ENCODE measurements around the gene ERG28.
"Not testable (repeated sequence)": the region's sequence is repeated elsewhere in the genome, so short reads cannot be mapped to it uniquely, and the experiment has no call there.

ERG28 gene

GRCh38 chr14:75615200-75615599, 45.5 kb downstream of the ERG28 start:
- no peak for DNase-seq

- no peak for DNase-seq
Measured at GRCh38 chr14:75614179-75614578, 46.5 kb downstream of the ERG28 start.

- DNase-seq = no peak
Measured at GRCh38 chr14:75612157-75612556, 48.5 kb downstream of the ERG28 start.

GRCh38 chr14:75610834-75611233, 49.8 kb downstream of the ERG28 start:
- DNase-seq = no peak

- no peak for DNase-seq
Measured at GRCh38 chr14:75609606-75610475, 50.8 kb downstream of the ERG28 start.

- no peak for DNase-seq
Measured at GRCh38 chr14:75609116-75609515, 51.6 kb downstream of the ERG28 start.

GRCh38 chr14:75607842-75608640, 52.6 kb downstream of the ERG28 start:
- no peak for DNase-seq

GRCh38 chr14:75607044-75607443, 53.6 kb downstream of the ERG28 start:
- DNase-seq = no peak

GRCh38 chr14:75605916-75606315, 54.8 kb downstream of the ERG28 start:
- no peak for DNase-seq

GRCh38 chr14:75604979-75605851, 55.5 kb downstream of the ERG28 start:
- DNase-seq = no peak

- DNase-seq = no peak
Measured at GRCh38 chr14:75602503-75602902, 58.2 kb downstream of the ERG28 start.

GRCh38 chr14:75601061-75601460, 59.6 kb downstream of the ERG28 start:
- DNase-seq = not testable (repeated sequence)

GRCh38 chr14:75600100-75600499, 60.6 kb downstream of the ERG28 start:
- DNase-seq = not testable (repeated sequence)

Measured in islet precursor cell (in vitro differentiated cells).